CD4-positive, alpha-beta T cell treated with Interferon alpha-2 for 1 hour (primary cell): ENCODE results near the gene TNRC6C.
"Not testable (repeated sequence)": the region's sequence is repeated elsewhere in the genome, so short reads cannot be mapped to it uniquely, and the experiment has no call there.

Source experiments
- DNase-seq, 2 donors: peaks; one replicate each; pipeline ENCODE4 v3.0.0-alpha.2; 2020 to 2022

TNRC6C gene

GRCh38 chr17:78048346-78049292, 90.1 kb downstream of the TNRC6C start:
- DNase-seq, result no peak

- no peak for DNase-seq
Measured at GRCh38 chr17:78049609-78050008, 91.1 kb downstream of the TNRC6C start.

- no peak for DNase-seq
Measured at GRCh38 chr17:78051186-78051972, 92.9 kb downstream of the TNRC6C start.

GRCh38 chr17:78053777-78054468, 95.4 kb downstream of the TNRC6C start:
- DNase-seq, result no peak

GRCh38 chr17:78057113-78057740, 98.7 kb downstream of the TNRC6C start:
- no peak for DNase-seq

GRCh38 chr17:78058001-78058400, 99.5 kb downstream of the TNRC6C start:
- no peak for DNase-seq

GRCh38 chr17:78058581-78058980, 100.1 kb downstream of the TNRC6C start:
- DNase-seq, result no peak

GRCh38 chr17:78062596-78062995, 104.1 kb downstream of the TNRC6C start:
- no peak for DNase-seq

GRCh38 chr17:78063489-78063888, 105.0 kb downstream of the TNRC6C start:
- no peak for DNase-seq

GRCh38 chr17:78064708-78065107, 106.2 kb downstream of the TNRC6C start:
- no peak for DNase-seq

- not testable (repeated sequence) for DNase-seq
Measured at GRCh38 chr17:78066976-78067375, 108.5 kb downstream of the TNRC6C start.

GRCh38 chr17:78069695-78070094, 111.2 kb downstream of the TNRC6C start:
- no peak for DNase-seq

GRCh38 chr17:78072961-78073360, 114.5 kb downstream of the TNRC6C start:
- DNase-seq, result no peak

- DNase-seq, result no peak
Measured at GRCh38 chr17:78075011-78075410, 116.5 kb downstream of the TNRC6C start.

GRCh38 chr17:78075545-78075944, 117.0 kb downstream of the TNRC6C start:
- DNase-seq, result no peak

GRCh38 chr17:78079253-78079652, 120.8 kb downstream of the TNRC6C start:
- no peak for DNase-seq

- DNase-seq, result no peak
Measured at GRCh38 chr17:78081551-78081950, 123.0 kb downstream of the TNRC6C start.

- not testable (repeated sequence) for DNase-seq
Measured at GRCh38 chr17:78082355-78082872, 123.9 kb downstream of the TNRC6C start.

- no peak for DNase-seq
Measured at GRCh38 chr17:78082988-78083387, 124.5 kb downstream of the TNRC6C start.

GRCh38 chr17:78086740-78087139, 128.2 kb downstream of the TNRC6C start:
- DNase-seq, result no peak

GRCh38 chr17:78088529-78088928, 130.0 kb downstream of the TNRC6C start:
- no peak for DNase-seq

- DNase-seq, result no peak
Measured at GRCh38 chr17:78089576-78090281, 131.2 kb downstream of the TNRC6C start.
